ENCODE measurements around the gene SORCS2. TPM values are rescaled to one million over a fixed set of nuclear protein-coding genes. Genes with fewer than 3 reads are reported as not detected.

SORCS2 gene
- total and polyA plus RNA-seq, 2 donors (not counting 1 experiment from before 2014, with no cell fraction given), result not detected

GRCh38 chr4:7342223-7343080, 150.1 kb downstream of the SORCS2 start:
- H3K9ac ChIP-seq (ENCODE audit: low read length), result no peak overlapping the region
- no peaks in the 10 kb centered on the region for H4K20me1 ChIP-seq (ENCODE audit: control insufficient read depth, insufficient read depth, low read length, poor library complexity, severe bottlenecking)
- H3K36me3 ChIP-seq (replicated peaks in 1 of 2; ENCODE audit: control extremely low read depth in 1 of 2, control insufficient read depth in 1 of 2, extremely low read depth in 1 of 2, insufficient read depth in 2 of 2, low read length in 1 of 2), result no peaks in the 10 kb centered on the region
- DNase-seq, result no peak
- no peak overlapping the region for H2AFZ ChIP-seq (ENCODE audit: insufficient read depth, low read depth, low read length, poor library complexity, severe bottlenecking)
- H3K27ac ChIP-seq (ENCODE audit: low read length in 2 of 2), result no peak overlapping the region
- no peaks in the 10 kb centered on the region for H3K27me3 Mint-ChIP-seq
- H3K27me3 ChIP-seq (replicated peaks in 1 of 4; ENCODE audit: control extremely low read depth in 1 of 4, control insufficient read depth in 3 of 4, insufficient read depth in 4 of 4, low read length in 3 of 4), result no peaks in the 10 kb centered on the region
- intact Hi-C loops (cut with micrococcal nuclease), result no loop called here
- no peak for TF ChIP-seq CTCF (IDR thresholded peaks at IDR 0.05)
- no peak for TF ChIP-seq EZH2 (IDR thresholded peaks at IDR 0.05; ENCODE audit: borderline replicate concordance, insufficient read depth, low read depth, low read length, poor library complexity, severe bottlenecking)
- no peak overlapping the region for H3K27ac Mint-ChIP-seq
- H3K4me2 ChIP-seq (replicated peaks; ENCODE audit: low read depth, low read length, poor library complexity, severe bottlenecking), result no peak overlapping the region
- H3K4me3 Mint-ChIP-seq, result no peak overlapping the region
- H3K4me3 ChIP-seq (ENCODE audit: control extremely low read depth in 1 of 5, extremely low read depth in 1 of 5, insufficient read depth in 1 of 5, low read depth in 2 of 5, low read length in 4 of 5), result no peak overlapping the region
- POLR2A ChIA-PET, result no interaction called here
- H3K4me1 Mint-ChIP-seq, result no peaks in the 10 kb centered on the region
- no peaks in the 10 kb centered on the region for H3K79me2 ChIP-seq (ENCODE audit: control insufficient read depth, insufficient read depth, low read length)
- CTCF ChIA-PET, result no interaction called here
- WGBS (ENCODE audit: insufficient coverage), result 90% methylated on average over 17 of the region's 21 CpGs
- peaks cover 0 to 60% (median 4%) of the 10 kb centered on the region in 3 donors for H3K9me3 ChIP-seq (ENCODE audit: control extremely low read depth in 1 of 3, control insufficient read depth in 2 of 3, insufficient read depth in 1 of 3, low read length in 2 of 3)
- H3K4me1 ChIP-seq (ENCODE audit: control insufficient read depth in 2 of 2, insufficient read depth in 2 of 2, low read length in 2 of 2), result no peaks in the 10 kb centered on the region
- ATAC-seq (ENCODE audit: low read depth), result no peak
- H3K9me3 Mint-ChIP-seq (ENCODE audit: insufficient read depth), result peaks cover 14% of the 10 kb centered on the region

- Histone ChIP-seq H3K27me3 (replicated peaks in 1 of 4; ENCODE audit: control extremely low read depth in 1 of 4, control insufficient read depth in 3 of 4, insufficient read depth in 4 of 4, low read length in 3 of 4) (no peaks in the 10 kb centered on the region), H3K36me3 (replicated peaks in 1 of 2; ENCODE audit: control extremely low read depth in 1 of 2, control insufficient read depth in 1 of 2, extremely low read depth in 1 of 2, insufficient read depth in 2 of 2, low read length in 1 of 2) (no peaks in the 10 kb centered on the region), H3K9ac (ENCODE audit: low read length) (no peak overlapping the region), H3K4me2 (replicated peaks; ENCODE audit: low read depth, low read length, poor library complexity, severe bottlenecking) (no peak overlapping the region), H3K4me3 (ENCODE audit: control extremely low read depth in 1 of 5, extremely low read depth in 1 of 5, insufficient read depth in 1 of 5, low read depth in 2 of 5, low read length in 4 of 5) (no peak overlapping the region), H4K20me1 (ENCODE audit: control insufficient read depth, insufficient read depth, low read length, poor library complexity, severe bottlenecking) (no peaks in the 10 kb centered on the region), H3K4me1 (ENCODE audit: control insufficient read depth in 2 of 2, insufficient read depth in 2 of 2, low read length in 2 of 2) (no peaks in the 10 kb centered on the region), H3K27ac (ENCODE audit: low read length in 2 of 2) (no peak overlapping the region), H2AFZ (ENCODE audit: insufficient read depth, low read depth, low read length, poor library complexity, severe bottlenecking) (no peak overlapping the region), H3K79me2 (ENCODE audit: control insufficient read depth, insufficient read depth, low read length) (no peaks in the 10 kb centered on the region), H3K9me3 (ENCODE audit: control extremely low read depth in 1 of 3, control insufficient read depth in 2 of 3, insufficient read depth in 1 of 3, low read length in 2 of 3) (peaks cover 0 to 59% (median 5%) of the 10 kb centered on the region in 3 donors)
- no peak for ATAC-seq (ENCODE audit: low read depth)
- 90% methylated on average over 18 of the region's 19 CpGs for WGBS (ENCODE audit: insufficient coverage)
- H3K4me3 Mint-ChIP-seq, result no peak overlapping the region
- POLR2A ChIA-PET, result no interaction called here
- no peaks in the 10 kb centered on the region for H3K4me1 Mint-ChIP-seq
- TF ChIP-seq EZH2 (IDR thresholded peaks at IDR 0.05; ENCODE audit: borderline replicate concordance, insufficient read depth, low read depth, low read length, poor library complexity, severe bottlenecking) (no peak), CTCF (IDR thresholded peaks at IDR 0.05) (no peak)
- H3K27ac Mint-ChIP-seq, result no peak overlapping the region
- H3K27me3 Mint-ChIP-seq, result no peaks in the 10 kb centered on the region
- CTCF ChIA-PET, result no interaction called here
- DNase-seq, result no peak
- peaks cover 12% of the 10 kb centered on the region for H3K9me3 Mint-ChIP-seq (ENCODE audit: insufficient read depth)
- intact Hi-C loops (cut with micrococcal nuclease), result no loop called here
These were observed 150.8 kb downstream of the SORCS2 start for GRCh38 chr4:7343081-7343655.
